Astrocyte (in vitro differentiated cells and primary cell): ENCODE results near the gene DHX36. TPM values are rescaled to one million over a fixed set of nuclear protein-coding genes. Genes with fewer than 3 reads are reported as not detected.

Experiments used
- DNase-seq: peaks from one replicate; pipeline ENCODE4 v3.0.0-alpha.2; 2010; ENCODE audit warnings: low read depth
- FAIRE-seq: peaks from 2 replicates; lab custom pipeline; 2011; peaks lifted over from hg19 to GRCh38; lab: Jason Lieb, UNC
- H2AFZ ChIP-seq: 2 replicates; pipeline ENCODE4 v1.6.0; 2012; ENCODE audit warnings: low read depth, low read length, inconsistent platforms
- H3K27ac ChIP-seq: 2 replicates; pipeline ENCODE4 v1.5.1; 2011; ENCODE audit warnings: low read depth, low read length, inconsistent platforms
- H3K27me3 ChIP-seq: 2 replicates; pipeline ENCODE4 v1.6.0; 2011; ENCODE audit warnings: low read length, inconsistent platforms; ENCODE audit not compliant: insufficient read depth
- H3K36me3 ChIP-seq: 2 replicates; pipeline ENCODE4 v1.5.1; 2011; ENCODE audit warnings: low read length, inconsistent platforms; ENCODE audit not compliant: insufficient read depth
- H3K4me1 ChIP-seq: 2 replicates; pipeline ENCODE4 v1.5.1; 2011; ENCODE audit warnings: low read length, inconsistent platforms; ENCODE audit not compliant: insufficient read depth
- H3K4me2 ChIP-seq: 2 replicates; pipeline ENCODE4 v1.6.0; 2012; ENCODE audit warnings: low read length, inconsistent platforms
- H3K4me3 ChIP-seq: 2 replicates; pipeline ENCODE4 v1.5.1; 2011; ENCODE audit warnings: low read depth, mild to moderate bottlenecking, low read length, inconsistent platforms; ENCODE audit not compliant: insufficient read depth
- H3K79me2 ChIP-seq: 2 replicates; pipeline ENCODE4 v1.6.0; 2012; ENCODE audit warnings: mild to moderate bottlenecking, low read length, inconsistent platforms; ENCODE audit not compliant: insufficient read depth
- H3K9ac ChIP-seq: 2 replicates; pipeline ENCODE4 v1.6.0; 2012; ENCODE audit warnings: mild to moderate bottlenecking, low read length, inconsistent platforms
- H3K9me3 ChIP-seq: 2 replicates; pipeline ENCODE4 v1.5.1; 2012; ENCODE audit warnings: low read depth, mild to moderate bottlenecking, low read length, inconsistent platforms; ENCODE audit not compliant: insufficient read depth
- H4K20me1 ChIP-seq: 2 replicates; pipeline ENCODE4 v1.6.0; 2012; ENCODE audit warnings: low read length, inconsistent platforms; ENCODE audit not compliant: insufficient read depth
- H3K27ac Mint-ChIP-seq: one replicate; pipeline ENCODE4 v1.8.0; 2021; ENCODE audit warnings: mild to moderate bottlenecking, mixed read lengths; ENCODE audit not compliant: unreplicated experiment
- H3K27me3 Mint-ChIP-seq: one replicate; pipeline ENCODE4 v1.8.0; 2021; ENCODE audit warnings: low read depth, mixed read lengths; ENCODE audit not compliant: unreplicated experiment
- H3K36me3 Mint-ChIP-seq: one replicate; pipeline ENCODE4 v1.8.0; 2021; ENCODE audit warnings: low read depth, mixed read lengths; ENCODE audit not compliant: unreplicated experiment
- H3K4me1 Mint-ChIP-seq: one replicate; pipeline ENCODE4 v1.8.0; 2021; ENCODE audit warnings: low read depth, mixed read lengths; ENCODE audit not compliant: unreplicated experiment
- H3K4me3 Mint-ChIP-seq: one replicate; pipeline ENCODE4 v1.8.0; 2021; ENCODE audit warnings: mild to moderate bottlenecking, moderate library complexity, mixed read lengths; ENCODE audit not compliant: unreplicated experiment
- H3K9me3 Mint-ChIP-seq: one replicate; pipeline ENCODE4 v1.8.0; 2021; ENCODE audit warnings: mild to moderate bottlenecking, mixed read lengths; ENCODE audit not compliant: unreplicated experiment
- EZH2 ChIP-seq: IDR thresholded peaks from 2 replicates; pipeline ENCODE4 v1.6.1; 2012; ENCODE audit warnings: mild to moderate bottlenecking, low read length, inconsistent platforms; ENCODE audit not compliant: insufficient read depth
- total RNA-seq: library from RNA; stranded (reverse); gene quantifications from 2 replicates; pipeline ENCODE4 v1.2.1, GENCODE V29; 2021
- TF ChIP-seq, protein P1 (sequence below): IDR thresholded peaks from 2 replicates; pipeline ENCODE4 v1.5.1; 2011; ENCODE audit warnings: low read depth, mild to moderate bottlenecking, inconsistent platforms, low read length, moderate library complexity; ENCODE audit not compliant: insufficient read depth

Gene DHX36
- total RNA-seq, 1 donor from 2014 or later, result 68.9 TPM

DNA sequence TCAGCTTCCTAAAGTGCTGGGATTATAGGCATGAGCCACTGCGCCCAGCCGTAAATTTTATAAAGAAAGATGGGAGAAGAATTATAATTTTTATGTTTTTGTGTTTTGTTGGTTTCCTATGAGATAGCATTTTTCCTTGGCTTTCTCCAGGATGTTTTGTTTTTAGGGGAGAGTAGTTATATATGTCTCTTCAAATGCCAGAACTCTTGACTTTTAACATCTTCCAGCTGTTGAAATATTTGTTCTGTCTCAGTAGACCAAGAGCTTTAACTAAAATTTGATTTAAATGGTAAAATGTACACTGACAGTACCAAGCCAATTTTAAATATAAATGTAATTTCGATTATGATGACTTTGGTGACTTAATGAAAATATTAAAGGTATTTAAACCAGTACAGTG, 96.8 kb downstream of the DHX36 start:
- Histone ChIP-seq H3K9ac (no peak overlapping the region), H3K79me2 (no peaks in the 10 kb centered on the region), H3K4me2 (no peak overlapping the region), H3K4me1 (no peaks in the 10 kb centered on the region), H3K9me3 (no peaks in the 10 kb centered on the region), H4K20me1 (no peaks in the 10 kb centered on the region), H3K27me3 (no peaks in the 10 kb centered on the region), H3K27ac (no peak overlapping the region), H3K4me3 (no peak overlapping the region), H3K36me3 (no peaks in the 10 kb centered on the region), H2AFZ (no peak overlapping the region)
- no peaks in the 10 kb centered on the region for H3K36me3 Mint-ChIP-seq
- no peaks in the 10 kb centered on the region for H3K27me3 Mint-ChIP-seq
- H3K27ac Mint-ChIP-seq, result no peak overlapping the region
- peaks cover 12% of the 10 kb centered on the region for H3K4me1 Mint-ChIP-seq
- no peak for FAIRE-seq
- H3K9me3 Mint-ChIP-seq, result no peaks in the 10 kb centered on the region
- no peak overlapping the region for H3K4me3 Mint-ChIP-seq
- no peak for DNase-seq
- no peak for TF ChIP-seq EZH2
- TF ChIP-seq, protein P1, sequence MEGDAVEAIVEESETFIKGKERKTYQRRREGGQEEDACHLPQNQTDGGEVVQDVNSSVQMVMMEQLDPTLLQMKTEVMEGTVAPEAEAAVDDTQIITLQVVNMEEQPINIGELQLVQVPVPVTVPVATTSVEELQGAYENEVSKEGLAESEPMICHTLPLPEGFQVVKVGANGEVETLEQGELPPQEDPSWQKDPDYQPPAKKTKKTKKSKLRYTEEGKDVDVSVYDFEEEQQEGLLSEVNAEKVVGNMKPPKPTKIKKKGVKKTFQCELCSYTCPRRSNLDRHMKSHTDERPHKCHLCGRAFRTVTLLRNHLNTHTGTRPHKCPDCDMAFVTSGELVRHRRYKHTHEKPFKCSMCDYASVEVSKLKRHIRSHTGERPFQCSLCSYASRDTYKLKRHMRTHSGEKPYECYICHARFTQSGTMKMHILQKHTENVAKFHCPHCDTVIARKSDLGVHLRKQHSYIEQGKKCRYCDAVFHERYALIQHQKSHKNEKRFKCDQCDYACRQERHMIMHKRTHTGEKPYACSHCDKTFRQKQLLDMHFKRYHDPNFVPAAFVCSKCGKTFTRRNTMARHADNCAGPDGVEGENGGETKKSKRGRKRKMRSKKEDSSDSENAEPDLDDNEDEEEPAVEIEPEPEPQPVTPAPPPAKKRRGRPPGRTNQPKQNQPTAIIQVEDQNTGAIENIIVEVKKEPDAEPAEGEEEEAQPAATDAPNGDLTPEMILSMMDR, result no peak

DNA sequence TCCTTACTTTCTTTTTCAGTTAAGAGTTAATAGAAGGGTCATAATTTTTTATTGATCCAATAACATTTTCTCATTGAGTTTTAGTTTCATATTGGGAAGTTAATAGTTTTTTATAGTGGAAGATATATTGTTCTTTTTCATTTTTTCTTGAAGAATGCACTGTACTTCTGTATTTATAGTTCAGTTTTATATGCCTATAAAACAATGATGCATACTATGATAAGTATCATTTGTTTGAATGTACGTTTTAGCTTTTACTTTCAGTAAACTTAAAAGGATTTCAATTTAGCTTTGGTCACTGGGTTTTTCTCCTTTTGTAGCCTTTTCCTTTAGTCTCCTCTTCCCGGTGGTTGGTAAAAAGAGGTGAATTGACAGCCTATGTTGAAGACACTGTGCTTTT, 98.8 kb downstream of the DHX36 start:
- Histone ChIP-seq H3K36me3 (no peaks in the 10 kb centered on the region), H3K79me2 (no peaks in the 10 kb centered on the region), H3K9me3 (no peaks in the 10 kb centered on the region), H3K4me1 (no peaks in the 10 kb centered on the region), H4K20me1 (no peaks in the 10 kb centered on the region), H3K9ac (no peak overlapping the region), H3K27me3 (no peaks in the 10 kb centered on the region), H3K27ac (no peak overlapping the region), H3K4me2 (no peak overlapping the region), H2AFZ (no peak overlapping the region), H3K4me3 (no peak overlapping the region)
- H3K27me3 Mint-ChIP-seq, result no peaks in the 10 kb centered on the region
- no peak for FAIRE-seq
- no peaks in the 10 kb centered on the region for H3K9me3 Mint-ChIP-seq
- no peak overlapping the region for H3K4me3 Mint-ChIP-seq
- peaks cover 12% of the 10 kb centered on the region for H3K4me1 Mint-ChIP-seq
- TF ChIP-seq, protein P1, result no peak
- no peak for TF ChIP-seq EZH2
- no peaks in the 10 kb centered on the region for H3K36me3 Mint-ChIP-seq
- DNase-seq, result no peak
- H3K27ac Mint-ChIP-seq, result no peak overlapping the region

DNA sequence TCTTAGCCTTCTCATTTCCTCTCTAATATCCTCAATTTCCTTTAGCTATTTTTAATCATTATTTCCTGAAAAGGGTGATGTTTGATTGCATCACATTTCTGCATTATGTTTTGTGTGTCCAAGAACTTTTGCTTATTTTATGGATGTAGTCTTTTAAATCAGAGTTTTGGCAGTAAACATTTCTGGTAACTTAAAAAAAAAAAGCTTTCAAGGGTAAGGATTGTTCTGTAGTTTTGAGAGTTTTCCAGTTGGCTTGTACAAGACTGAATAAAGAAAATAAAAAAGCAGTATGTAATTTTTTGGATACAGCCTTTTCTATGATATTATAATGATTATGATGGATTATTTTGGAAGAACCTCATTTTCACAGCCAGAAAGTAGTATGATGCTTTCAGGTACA, 99.4 kb downstream of the DHX36 start:
- Histone ChIP-seq H3K4me1 (no peaks in the 10 kb centered on the region), H4K20me1 (no peaks in the 10 kb centered on the region), H3K4me2 (no peak overlapping the region), H3K9me3 (no peaks in the 10 kb centered on the region), H3K4me3 (no peak overlapping the region), H3K79me2 (no peaks in the 10 kb centered on the region), H3K36me3 (no peaks in the 10 kb centered on the region), H2AFZ (no peak overlapping the region), H3K27ac (no peak overlapping the region), H3K9ac (no peak overlapping the region), H3K27me3 (no peaks in the 10 kb centered on the region)
- no peak for DNase-seq
- H3K27ac Mint-ChIP-seq, result no peak overlapping the region
- no peaks in the 10 kb centered on the region for H3K36me3 Mint-ChIP-seq
- H3K4me1 Mint-ChIP-seq, result peaks cover 12% of the 10 kb centered on the region
- H3K4me3 Mint-ChIP-seq, result no peak overlapping the region
- H3K9me3 Mint-ChIP-seq, result no peaks in the 10 kb centered on the region
- H3K27me3 Mint-ChIP-seq, result no peaks in the 10 kb centered on the region
- TF ChIP-seq EZH2, result no peak
- TF ChIP-seq, protein P1, result no peak
- FAIRE-seq, result no peak
